Astrocyte (in vitro differentiated cells and primary cell): ENCODE measurements around the gene AGPAT3. TPM values are rescaled to one million over a fixed set of nuclear protein-coding genes. Genes with fewer than 3 reads are reported as not detected.

Experiments
- DNase-seq: peaks from one replicate; pipeline ENCODE4 v3.0.0-alpha.2; 2010; ENCODE audit warnings: low read depth
- FAIRE-seq: peaks from 2 replicates; lab custom pipeline; 2011; peaks lifted over from hg19 to GRCh38; lab: Jason Lieb, UNC
- H2AFZ ChIP-seq: 2 replicates; pipeline ENCODE4 v1.6.0; 2012; ENCODE audit warnings: low read depth, low read length, inconsistent platforms
- H3K27ac ChIP-seq: 2 replicates; pipeline ENCODE4 v1.5.1; 2011; ENCODE audit warnings: low read depth, low read length, inconsistent platforms
- H3K27me3 ChIP-seq: 2 replicates; pipeline ENCODE4 v1.6.0; 2011; ENCODE audit warnings: low read length, inconsistent platforms; ENCODE audit not compliant: insufficient read depth
- H3K36me3 ChIP-seq: 2 replicates; pipeline ENCODE4 v1.5.1; 2011; ENCODE audit warnings: low read length, inconsistent platforms; ENCODE audit not compliant: insufficient read depth
- H3K4me1 ChIP-seq: 2 replicates; pipeline ENCODE4 v1.5.1; 2011; ENCODE audit warnings: low read length, inconsistent platforms; ENCODE audit not compliant: insufficient read depth
- H3K4me2 ChIP-seq: 2 replicates; pipeline ENCODE4 v1.6.0; 2012; ENCODE audit warnings: low read length, inconsistent platforms
- H3K4me3 ChIP-seq: 2 replicates; pipeline ENCODE4 v1.5.1; 2011; ENCODE audit warnings: low read depth, mild to moderate bottlenecking, low read length, inconsistent platforms; ENCODE audit not compliant: insufficient read depth
- H3K79me2 ChIP-seq: 2 replicates; pipeline ENCODE4 v1.6.0; 2012; ENCODE audit warnings: mild to moderate bottlenecking, low read length, inconsistent platforms; ENCODE audit not compliant: insufficient read depth
- H3K9ac ChIP-seq: 2 replicates; pipeline ENCODE4 v1.6.0; 2012; ENCODE audit warnings: mild to moderate bottlenecking, low read length, inconsistent platforms
- H3K9me3 ChIP-seq: 2 replicates; pipeline ENCODE4 v1.5.1; 2012; ENCODE audit warnings: low read depth, mild to moderate bottlenecking, low read length, inconsistent platforms; ENCODE audit not compliant: insufficient read depth
- H4K20me1 ChIP-seq: 2 replicates; pipeline ENCODE4 v1.6.0; 2012; ENCODE audit warnings: low read length, inconsistent platforms; ENCODE audit not compliant: insufficient read depth
- H3K27ac Mint-ChIP-seq: one replicate; pipeline ENCODE4 v1.8.0; 2021; ENCODE audit warnings: mild to moderate bottlenecking, mixed read lengths; ENCODE audit not compliant: unreplicated experiment
- H3K27me3 Mint-ChIP-seq: one replicate; pipeline ENCODE4 v1.8.0; 2021; ENCODE audit warnings: low read depth, mixed read lengths; ENCODE audit not compliant: unreplicated experiment
- H3K36me3 Mint-ChIP-seq: one replicate; pipeline ENCODE4 v1.8.0; 2021; ENCODE audit warnings: low read depth, mixed read lengths; ENCODE audit not compliant: unreplicated experiment
- H3K4me1 Mint-ChIP-seq: one replicate; pipeline ENCODE4 v1.8.0; 2021; ENCODE audit warnings: low read depth, mixed read lengths; ENCODE audit not compliant: unreplicated experiment
- H3K4me3 Mint-ChIP-seq: one replicate; pipeline ENCODE4 v1.8.0; 2021; ENCODE audit warnings: mild to moderate bottlenecking, moderate library complexity, mixed read lengths; ENCODE audit not compliant: unreplicated experiment
- H3K9me3 Mint-ChIP-seq: one replicate; pipeline ENCODE4 v1.8.0; 2021; ENCODE audit warnings: mild to moderate bottlenecking, mixed read lengths; ENCODE audit not compliant: unreplicated experiment
- CTCF ChIP-seq: IDR thresholded peaks from 2 replicates; pipeline ENCODE4 v1.5.1; 2011; ENCODE audit warnings: low read depth, mild to moderate bottlenecking, inconsistent platforms, low read length, moderate library complexity; ENCODE audit not compliant: insufficient read depth
- EZH2 ChIP-seq: IDR thresholded peaks from 2 replicates; pipeline ENCODE4 v1.6.1; 2012; ENCODE audit warnings: mild to moderate bottlenecking, low read length, inconsistent platforms; ENCODE audit not compliant: insufficient read depth
- total RNA-seq: library from RNA; stranded (reverse); gene quantifications from 2 replicates; pipeline ENCODE4 v1.2.1, GENCODE V29; 2021

The AGPAT3 gene
- total RNA-seq, 1 donor from 2014 or later = 34.7 TPM

GRCh38 chr21:43885721-43886120 is 20.7 kb downstream of the AGPAT3 start:
- Mint-ChIP-seq H3K9me3 (no peaks in the 10 kb centered on the region), H3K4me3 (no peak overlapping the region), H3K27me3 (no peaks in the 10 kb centered on the region), H3K36me3 (peaks cover 3% of the 10 kb centered on the region), H3K4me1 (peaks cover 9% of the 10 kb centered on the region), H3K27ac (no peak overlapping the region)
- TF ChIP-seq EZH2 (no peak), CTCF (no peak)
- peaks cover 65% of the 10 kb centered on the region for H4K20me1 ChIP-seq
- no peak for FAIRE-seq
- no peak overlapping the region for H3K4me2 ChIP-seq
- no peak overlapping the region for H3K4me3 ChIP-seq
- H3K4me1 ChIP-seq = peaks cover 4% of the 10 kb centered on the region
- H3K79me2 ChIP-seq = peaks cover 42% of the 10 kb centered on the region
- H3K36me3 ChIP-seq = no peaks in the 10 kb centered on the region
- no peak overlapping the region for H3K9ac ChIP-seq
- no peaks in the 10 kb centered on the region for H3K9me3 ChIP-seq
- H3K27me3 ChIP-seq = no peaks in the 10 kb centered on the region
- DNase-seq = no peak
- H3K27ac ChIP-seq = no peak overlapping the region
- H2AFZ ChIP-seq = no peak overlapping the region

- no peak overlapping the region for H3K27ac Mint-ChIP-seq
These were observed 21.5 kb downstream of the AGPAT3 start for GRCh38 chr21:43886565-43886964.

More at GRCh38 chr21:43886565-43886964, 21.5 kb downstream of the AGPAT3 start:
- DNase-seq (no peak), FAIRE-seq (no peak)
- Histone ChIP-seq H3K4me2 (no peak overlapping the region), H3K36me3 (no peaks in the 10 kb centered on the region), H3K79me2 (peaks cover 39% of the 10 kb centered on the region), H3K4me3 (no peak overlapping the region), H3K9ac (no peak overlapping the region), H3K4me1 (peaks cover 4% of the 10 kb centered on the region), H3K27me3 (no peaks in the 10 kb centered on the region), H2AFZ (no peak overlapping the region), H3K27ac (no peak overlapping the region), H4K20me1 (peaks cover 60% of the 10 kb centered on the region), H3K9me3 (no peaks in the 10 kb centered on the region)
- Mint-ChIP-seq H3K4me1 (peaks cover 3% of the 10 kb centered on the region), H3K4me3 (no peak overlapping the region), H3K36me3 (peaks cover 6% of the 10 kb centered on the region), H3K27me3 (no peaks in the 10 kb centered on the region), H3K9me3 (peaks cover under 1% of the 10 kb centered on the region)
- no peak for TF ChIP-seq EZH2
- no peak for TF ChIP-seq CTCF
